ENCODE data around the gene CMC1. TPM values are rescaled to one million over a fixed set of nuclear protein-coding genes. Genes with fewer than 3 reads are reported as not detected.

The CMC1 gene
- polyA plus RNA-seq, 3 donors: 13.2 to 43.9 (median 40.5) TPM

DNA sequence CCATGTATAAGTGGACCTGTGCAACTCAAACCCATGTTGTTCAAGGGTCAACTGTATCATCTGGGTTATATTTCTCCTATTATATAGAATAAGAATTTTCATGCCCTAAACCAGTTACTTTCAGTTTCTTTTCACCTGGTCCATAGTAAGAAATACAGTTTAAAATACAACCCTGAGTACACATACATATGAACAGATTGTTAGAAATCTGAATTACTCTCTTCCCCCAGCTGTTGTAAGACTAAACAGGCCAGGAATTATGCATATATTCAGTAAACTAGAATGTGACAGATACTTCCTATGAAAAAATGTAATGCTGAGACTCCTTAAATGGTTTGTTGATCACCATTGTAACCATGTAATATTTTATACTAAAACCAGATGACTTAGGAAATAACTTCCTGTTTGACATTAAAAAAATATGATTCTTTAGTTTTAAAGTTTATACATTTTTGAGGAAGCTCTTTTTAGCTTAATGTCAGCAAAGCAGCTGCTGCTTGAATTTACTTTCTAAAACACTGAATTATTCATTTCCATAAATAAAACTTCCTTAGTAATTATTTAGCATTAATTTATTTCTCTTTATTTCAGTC, 54.6 kb downstream of the CMC1 start:
- Mint-ChIP-seq H3K4me1 (peaks cover 20% of the 10 kb centered on the region), H3K4me3 (no peak overlapping the region), H3K27ac (peak overlapping the region; percentile 46 to 86 (median 81)), H3K27me3 (ENCODE audit: low read depth in 3 of 3) (no peaks in the 10 kb centered on the region), H3K36me3 (peaks cover 10 to 13% of the 10 kb centered on the region in 2 donors), H3K9me3 (no peaks in the 10 kb centered on the region)
- Histone ChIP-seq H3K27ac (ENCODE audit: low read depth in 1 of 2, low read length in 2 of 2) (peak overlapping the region in 1 of 2 donors; percentile 60), H3K4me3 (replicated peaks in 1 of 3; ENCODE audit: low read depth in 2 of 3, low read length in 3 of 3) (no peak overlapping the region), H3K27me3 (ENCODE audit: control insufficient read depth in 2 of 2, insufficient read depth in 2 of 2, low read length in 2 of 2) (no peaks in the 10 kb centered on the region), H3K9me3 (replicated peaks in 1 of 2; ENCODE audit: control insufficient read depth in 1 of 2, insufficient read depth in 1 of 2, low read length in 2 of 2) (no peaks in the 10 kb centered on the region), H2AFZ (ENCODE audit: insufficient read depth, low read depth, low read length, poor library complexity, severe bottlenecking) (no peak overlapping the region), H3K4me2 (replicated peaks; ENCODE audit: extremely low read depth, low read length, poor library complexity, severe bottlenecking) (peak overlapping the region; percentile 23), H3K79me2 (ENCODE audit: insufficient read depth, low read length) (no peaks in the 10 kb centered on the region), H4K20me1 (ENCODE audit: insufficient read depth, low read length) (no peaks in the 10 kb centered on the region), H3K4me1 (ENCODE audit: control insufficient read depth in 1 of 2, insufficient read depth in 2 of 2, low read length in 2 of 2) (peaks cover 8 to 9% of the 10 kb centered on the region in 2 donors), H3K9ac (ENCODE audit: insufficient read depth, low read length, poor library complexity, severe bottlenecking) (no peak overlapping the region), H3K36me3 (replicated peaks in 1 of 2; ENCODE audit: control insufficient read depth in 1 of 2, insufficient read depth in 2 of 2, low read length in 2 of 2) (peaks cover 2 to 13% of the 10 kb centered on the region in 2 donors)
- intact Hi-C loops (cut with micrococcal nuclease): no loop called here
- peak in 2 of 3 donors; percentile 1 to 6 for DNase-seq
- TF ChIP-seq, protein P1, sequence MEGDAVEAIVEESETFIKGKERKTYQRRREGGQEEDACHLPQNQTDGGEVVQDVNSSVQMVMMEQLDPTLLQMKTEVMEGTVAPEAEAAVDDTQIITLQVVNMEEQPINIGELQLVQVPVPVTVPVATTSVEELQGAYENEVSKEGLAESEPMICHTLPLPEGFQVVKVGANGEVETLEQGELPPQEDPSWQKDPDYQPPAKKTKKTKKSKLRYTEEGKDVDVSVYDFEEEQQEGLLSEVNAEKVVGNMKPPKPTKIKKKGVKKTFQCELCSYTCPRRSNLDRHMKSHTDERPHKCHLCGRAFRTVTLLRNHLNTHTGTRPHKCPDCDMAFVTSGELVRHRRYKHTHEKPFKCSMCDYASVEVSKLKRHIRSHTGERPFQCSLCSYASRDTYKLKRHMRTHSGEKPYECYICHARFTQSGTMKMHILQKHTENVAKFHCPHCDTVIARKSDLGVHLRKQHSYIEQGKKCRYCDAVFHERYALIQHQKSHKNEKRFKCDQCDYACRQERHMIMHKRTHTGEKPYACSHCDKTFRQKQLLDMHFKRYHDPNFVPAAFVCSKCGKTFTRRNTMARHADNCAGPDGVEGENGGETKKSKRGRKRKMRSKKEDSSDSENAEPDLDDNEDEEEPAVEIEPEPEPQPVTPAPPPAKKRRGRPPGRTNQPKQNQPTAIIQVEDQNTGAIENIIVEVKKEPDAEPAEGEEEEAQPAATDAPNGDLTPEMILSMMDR (IDR thresholded peaks at IDR 0.05): no peak

DNA sequence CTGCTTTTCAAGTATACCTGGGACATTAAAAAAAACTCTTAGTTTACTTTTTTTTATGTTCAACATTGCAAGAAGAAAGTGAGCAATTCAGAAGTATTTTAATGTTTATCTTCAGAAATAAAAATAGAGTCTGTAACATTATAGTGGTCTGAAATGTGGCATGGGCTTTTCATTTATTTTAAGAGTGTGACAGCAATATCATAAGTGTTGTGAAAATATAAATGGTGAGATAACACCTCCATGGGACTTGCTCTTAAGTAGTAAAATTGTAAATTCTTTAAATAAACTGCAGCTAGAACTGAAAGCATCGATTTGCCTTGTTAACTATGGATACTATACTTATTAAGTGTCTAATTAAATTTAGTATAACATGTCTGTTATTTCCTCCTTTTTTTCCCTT, 58.3 kb downstream of the CMC1 start:
- Mint-ChIP-seq H3K27ac (no peak overlapping the region), H3K9me3 (no peaks in the 10 kb centered on the region), H3K36me3 (peaks cover 9 to 13% of the 10 kb centered on the region in 2 donors), H3K4me1 (peaks cover 11% of the 10 kb centered on the region), H3K27me3 (ENCODE audit: low read depth in 3 of 3) (no peaks in the 10 kb centered on the region), H3K4me3 (no peak overlapping the region)
- no peak for DNase-seq
- Histone ChIP-seq H3K27me3 (ENCODE audit: control insufficient read depth in 2 of 2, insufficient read depth in 2 of 2, low read length in 2 of 2) (no peaks in the 10 kb centered on the region), H3K79me2 (ENCODE audit: insufficient read depth, low read length) (no peaks in the 10 kb centered on the region), H3K27ac (ENCODE audit: low read depth in 1 of 2, low read length in 2 of 2) (no peak overlapping the region), H3K4me3 (replicated peaks in 1 of 3; ENCODE audit: low read depth in 2 of 3, low read length in 3 of 3) (no peak overlapping the region), H4K20me1 (ENCODE audit: insufficient read depth, low read length) (no peaks in the 10 kb centered on the region), H3K36me3 (replicated peaks in 1 of 2; ENCODE audit: control insufficient read depth in 1 of 2, insufficient read depth in 2 of 2, low read length in 2 of 2) (peaks cover 0 to 19% of the 10 kb centered on the region in 2 donors), H2AFZ (ENCODE audit: insufficient read depth, low read depth, low read length, poor library complexity, severe bottlenecking) (no peak overlapping the region), H3K4me2 (replicated peaks; ENCODE audit: extremely low read depth, low read length, poor library complexity, severe bottlenecking) (no peak overlapping the region), H3K9ac (ENCODE audit: insufficient read depth, low read length, poor library complexity, severe bottlenecking) (no peak overlapping the region), H3K9me3 (replicated peaks in 1 of 2; ENCODE audit: control insufficient read depth in 1 of 2, insufficient read depth in 1 of 2, low read length in 2 of 2) (no peaks in the 10 kb centered on the region), H3K4me1 (ENCODE audit: control insufficient read depth in 1 of 2, insufficient read depth in 2 of 2, low read length in 2 of 2) (peaks cover 8 to 9% of the 10 kb centered on the region in 2 donors)
- TF ChIP-seq, protein P1 (IDR thresholded peaks at IDR 0.05): no peak
- no CpG with 5 or more reads among the region's 1 CpG for WGBS (ENCODE audit: insufficient coverage)
- intact Hi-C loops (cut with micrococcal nuclease): loop anchor here in 1 of 2 donors (10.0 kb wide), 1 partner anchor 45 kb away; no protein-coding TSS in a partner anchor
